Measurements from ENCODE around the gene ESR2.

- no peak for TF ChIP-seq CTCF (IDR thresholded peaks at IDR 0.05 in 4 of 5, conservative IDR thresholded peaks at IDR 0.05 in 1 of 5)
- TF ChIP-seq POLR2A (IDR thresholded peaks at IDR 0.05): no peak
These were observed 81.1 kb downstream of the ESR2 start for GRCh38 chr14:64213086-64213485.
